CD14-positive monocyte (primary cell): ENCODE results near the gene DGKA. TPM values are rescaled to one million over a fixed set of nuclear protein-coding genes. Genes with fewer than 3 reads are reported as not detected.

Experiments used
- DNase-seq, 3 donors: peaks; one replicate each; pipeline ENCODE4 v3.0.0-alpha.2; 2011 to 2022
- H2AFZ ChIP-seq: 2 replicates; pipeline ENCODE4 v1.6.0; 2012; ENCODE audit warnings: mild to moderate bottlenecking, low read depth, low read length, inconsistent platforms; ENCODE audit not compliant: insufficient read depth, poor library complexity, severe bottlenecking
- H3K27ac ChIP-seq, 2 donors: 1 replicate in 1 of 2; 2 replicates in 1 of 2; pipeline ENCODE4 v1.5.1; 2012 to 2013; ENCODE audit warnings: low read length in 2 of 2, control low read depth in 1 of 2, inconsistent platforms in 1 of 2, low read depth in 1 of 2, mild to moderate bottlenecking in 1 of 2
- H3K27me3 ChIP-seq, 2 donors: one replicate each; pipeline versions ENCODE4 v1.6.0 to v1.6.1; 2011 to 2013; ENCODE audit warnings: low read length in 2 of 2; ENCODE audit not compliant: control insufficient read depth in 2 of 2, insufficient read depth in 2 of 2
- H3K36me3 ChIP-seq, 2 donors: replicated peaks in 1 of 2; 1 replicate in 1 of 2; 2 replicates in 1 of 2; pipeline versions ENCODE4 v1.5.1 to v1.6.1; 2012 to 2013; ENCODE audit warnings: low read length in 2 of 2, control low read depth in 1 of 2, inconsistent platforms in 1 of 2, mild to moderate bottlenecking in 1 of 2; ENCODE audit not compliant: insufficient read depth in 2 of 2, control insufficient read depth in 1 of 2
- H3K4me1 ChIP-seq, 2 donors: 1 replicate in 1 of 2; 2 replicates in 1 of 2; pipeline versions ENCODE4 v1.5.1 to v1.6.1; 2012 to 2013; ENCODE audit warnings: low read length in 2 of 2, control low read depth in 1 of 2, inconsistent platforms in 1 of 2, mild to moderate bottlenecking in 1 of 2, moderate library complexity in 1 of 2; ENCODE audit not compliant: insufficient read depth in 2 of 2, control insufficient read depth in 1 of 2
- H3K4me2 ChIP-seq: replicated peaks from 2 replicates; pipeline ENCODE3; 2012; ENCODE audit warnings: low read length, moderate library complexity, mild to moderate bottlenecking; ENCODE audit not compliant: poor library complexity, severe bottlenecking; ENCODE audit errors: extremely low read depth
- H3K4me3 ChIP-seq, 3 experiments: fragments of 200-600 bp in 1 of 3; sonication (generic) in 1 of 3; replicated peaks in 1 of 3; 1 replicate in 2 of 3; 2 replicates in 1 of 3; pipeline ENCODE4 v1.5.1; 2011 to 2013; ENCODE audit warnings: low read length in 3 of 3, mild to moderate bottlenecking in 3 of 3, control low read depth in 2 of 3, low read depth in 2 of 3, inconsistent platforms in 1 of 3, moderate library complexity in 1 of 3
- H3K79me2 ChIP-seq: 2 replicates; pipeline ENCODE4 v1.6.0; 2012; ENCODE audit warnings: mild to moderate bottlenecking, control low read depth, inconsistent platforms, low read length, moderate library complexity; ENCODE audit not compliant: insufficient read depth
- H3K9ac ChIP-seq: 2 replicates; pipeline ENCODE4 v1.6.0; 2017; ENCODE audit warnings: low read length, mild to moderate bottlenecking; ENCODE audit not compliant: insufficient read depth, poor library complexity, severe bottlenecking
- H3K9me3 ChIP-seq, 2 donors: replicated peaks in 1 of 2; 1 replicate in 1 of 2; 2 replicates in 1 of 2; pipeline versions ENCODE4 v1.5.1 to v1.6.1; 2012 to 2013; ENCODE audit warnings: low read length in 2 of 2, control low read depth in 1 of 2; ENCODE audit not compliant: control insufficient read depth in 1 of 2, insufficient read depth in 1 of 2
- H4K20me1 ChIP-seq: 2 replicates; pipeline ENCODE4 v1.6.0; 2012; ENCODE audit warnings: mild to moderate bottlenecking, low read length, control low read depth, moderate library complexity; ENCODE audit not compliant: insufficient read depth
- H3K27ac Mint-ChIP-seq, 7 donors: one replicate each; pipeline ENCODE4 v1.8.0; 2020; ENCODE audit warnings: mild to moderate bottlenecking in 7 of 7, mixed read lengths in 7 of 7, moderate library complexity in 6 of 7, inconsistent platforms in 2 of 7
- H3K27me3 Mint-ChIP-seq, 3 donors: one replicate each; pipeline ENCODE4 v1.8.0; 2021 to 2022; ENCODE audit warnings: low read depth in 3 of 3, mild to moderate bottlenecking in 3 of 3, mixed read lengths in 3 of 3, moderate library complexity in 3 of 3, inconsistent platforms in 1 of 3
- H3K36me3 Mint-ChIP-seq, 2 donors: one replicate each; pipeline ENCODE4 v1.8.0; 2020; ENCODE audit warnings: mixed read lengths in 2 of 2, inconsistent platforms in 1 of 2, mild to moderate bottlenecking in 1 of 2
- H3K4me1 Mint-ChIP-seq: one replicate; pipeline ENCODE4 v1.8.0; 2020; ENCODE audit warnings: mild to moderate bottlenecking, mixed read lengths
- H3K4me3 Mint-ChIP-seq, 2 donors: one replicate each; pipeline ENCODE4 v1.8.0; 2020; ENCODE audit warnings: mild to moderate bottlenecking in 2 of 2, mixed read lengths in 2 of 2, moderate library complexity in 1 of 2
- H3K9me3 Mint-ChIP-seq, 7 donors: one replicate each; pipeline ENCODE4 v1.8.0; 2020 to 2022; ENCODE audit warnings: mixed read lengths in 7 of 7, mild to moderate bottlenecking in 6 of 7, moderate library complexity in 6 of 7, inconsistent platforms in 2 of 7
- CTCF ChIP-seq: fragments of 200-600 bp; IDR thresholded peaks from one replicate; pipeline ENCODE4 v1.8.0; 2022; ENCODE audit warnings: antibody characterized with exemption, mild to moderate bottlenecking
- WGBS: methylation state at CpG from one replicate; pipeline ENCODE4 v1.1.5; 2013; ENCODE audit warnings: missing lambda C conversion rate; ENCODE audit not compliant: insufficient coverage; 5-methylcytosine and 5-hydroxymethylcytosine counted together
- intact Hi-C, 2 donors: fragments of 100-400 bp; cut with micrococcal nuclease; formaldehyde crosslinking; loops; one replicate each; pipeline versions ENCODE4 v1.15.0 to v1.15.1; 2023
- polyA plus RNA-seq, 3 donors: library from polyadenylated mRNA; depleted of rRNA in 1 of 3; unstranded in 2 of 3; stranded (reverse) in 1 of 3; fragments of 300-500 nt in 2 of 3; fragments of >200 nt in 1 of 3; fragmentation: Illumina TruSeq in 2 of 3; gene quantifications; 1 replicate in 2 of 3; 2 replicates in 1 of 3; pipeline ENCODE4 v1.2.3, GENCODE V29; 2012 to 2021

DGKA gene
- polyA plus RNA-seq, 3 donors: 16.0 to 99.1 (median 21.4) TPM

- peak within 1 kb of the TSS; percentile 99 for H2AFZ ChIP-seq
- H3K36me3 ChIP-seq: no peaks in the 10 kb centered on the region
- WGBS: 10% methylated on average over 2 of the region's 4 CpGs
- peaks cover 0 to 2% (median 2%) of the 10 kb centered on the region in 3 donors for H3K27me3 Mint-ChIP-seq
- H3K36me3 Mint-ChIP-seq: peaks cover 0 to 1% of the 10 kb centered on the region in 2 donors
- H3K4me3 Mint-ChIP-seq: peak within 1 kb of the TSS; percentile 91 to 94
- H4K20me1 ChIP-seq: no peaks in the 10 kb centered on the region
- peak within 1 kb of the TSS; percentile 74 for H3K4me2 ChIP-seq
- H3K27ac Mint-ChIP-seq: peak within 1 kb of the TSS; percentile 78 to 95 (median 90)
- peak within 1 kb of the TSS; percentile 78 to 96 (median 88) for H3K4me3 ChIP-seq
- no peaks in the 10 kb centered on the region for H3K9me3 ChIP-seq
- no peaks in the 10 kb centered on the region for H3K9me3 Mint-ChIP-seq
- TF ChIP-seq CTCF: no peak
- peak in 1 of 3 donors; percentile 15 for DNase-seq
- peaks cover 15 to 22% of the 10 kb centered on the region in 2 donors for H3K4me1 ChIP-seq
- peaks cover 23% of the 10 kb centered on the region for H3K4me1 Mint-ChIP-seq
- H3K79me2 ChIP-seq: peaks cover 14% of the 10 kb centered on the region
- no peaks in the 10 kb centered on the region for H3K27me3 ChIP-seq
- intact Hi-C loops: loop anchor here in 1 of 2 donors (5.0 kb wide), 1 partner anchor 34 kb away; the partner anchor contains the start of gene DGKA
- peak within 1 kb of the TSS; percentile 69 for H3K9ac ChIP-seq
- peak within 1 kb of the TSS; percentile 20 to 63 for H3K27ac ChIP-seq
Measured at GRCh38 chr12:55965941-55966407, 35.0 kb downstream of the DGKA start, which contains the start of gene PMEL. Gene PMEL, minus strand, starts transcription at chr12:55966042. Its CDS starts 31 bp downstream, at chr12:55966011.

GRCh38 chr12:55966408-55967281 is 35.7 kb downstream of the DGKA start, which contains the start of gene CDK2:
Gene CDK2, plus strand, starts transcription at chr12:55966830. Its CDS starts 179 bp downstream, at chr12:55967009.
- H3K4me3 ChIP-seq: peak within 1 kb of the TSS; percentile 78 to 96 (median 88)
- DNase-seq: peak; percentile 64 to 77 (median 66)
- under 1% methylated on average over 32 of the region's 45 CpGs for WGBS
- Mint-ChIP-seq H3K4me3 (peak within 1 kb of the TSS; percentile 91 to 94), H3K27me3 (peaks cover 0 to 2% (median 2%) of the 10 kb centered on the region in 3 donors), H3K9me3 (no peaks in the 10 kb centered on the region), H3K36me3 (peaks cover 0 to 5% of the 10 kb centered on the region in 2 donors), H3K4me1 (peaks cover 23% of the 10 kb centered on the region), H3K27ac (peak within 1 kb of the TSS; percentile 78 to 95 (median 90))
- H4K20me1 ChIP-seq: no peaks in the 10 kb centered on the region
- H3K27ac ChIP-seq: peak within 1 kb of the TSS; percentile 20 to 63
- peak within 1 kb of the TSS; percentile 69 for H3K9ac ChIP-seq
- H3K4me1 ChIP-seq: peaks cover 15 to 22% of the 10 kb centered on the region in 2 donors
- H3K27me3 ChIP-seq: no peaks in the 10 kb centered on the region
- peak within 1 kb of the TSS; percentile 74 for H3K4me2 ChIP-seq
- no peaks in the 10 kb centered on the region for H3K9me3 ChIP-seq
- H3K36me3 ChIP-seq: no peaks in the 10 kb centered on the region
- intact Hi-C loops: loop anchor here in 1 of 2 donors (5.0 kb wide), 1 partner anchor 34 kb away; the partner anchor contains the start of gene DGKA
- no peak for TF ChIP-seq CTCF
- H2AFZ ChIP-seq: peak within 1 kb of the TSS; percentile 99
- peaks cover 14% of the 10 kb centered on the region for H3K79me2 ChIP-seq
